ENCODE results near the gene KCNJ8.

DNA sequence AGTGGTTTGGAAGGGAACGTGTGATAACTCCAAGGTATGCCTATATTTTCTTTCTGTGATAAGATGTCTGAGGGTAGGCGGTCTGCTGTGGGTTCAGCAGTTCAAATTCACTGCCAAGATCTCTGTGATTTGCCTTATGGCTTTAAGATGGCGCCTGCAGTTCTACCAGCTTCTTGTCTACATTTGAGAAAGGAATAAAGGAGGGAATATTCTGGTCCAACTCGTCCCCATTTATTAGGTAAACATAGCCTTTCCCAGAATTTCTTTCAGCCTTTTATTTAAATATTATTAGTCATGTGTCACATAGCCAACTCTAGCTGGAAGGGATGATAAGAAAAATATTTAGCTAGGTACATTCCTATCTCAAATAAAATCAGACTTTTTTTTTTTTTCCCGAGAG lies 48.8 kb downstream of the KCNJ8 start:
- TF ChIP-seq POLR2AphosphoS5 (IDR thresholded peaks at IDR 0.05; ENCODE audit: low read depth) = no peak
- TF ChIP-seq, protein P1, sequence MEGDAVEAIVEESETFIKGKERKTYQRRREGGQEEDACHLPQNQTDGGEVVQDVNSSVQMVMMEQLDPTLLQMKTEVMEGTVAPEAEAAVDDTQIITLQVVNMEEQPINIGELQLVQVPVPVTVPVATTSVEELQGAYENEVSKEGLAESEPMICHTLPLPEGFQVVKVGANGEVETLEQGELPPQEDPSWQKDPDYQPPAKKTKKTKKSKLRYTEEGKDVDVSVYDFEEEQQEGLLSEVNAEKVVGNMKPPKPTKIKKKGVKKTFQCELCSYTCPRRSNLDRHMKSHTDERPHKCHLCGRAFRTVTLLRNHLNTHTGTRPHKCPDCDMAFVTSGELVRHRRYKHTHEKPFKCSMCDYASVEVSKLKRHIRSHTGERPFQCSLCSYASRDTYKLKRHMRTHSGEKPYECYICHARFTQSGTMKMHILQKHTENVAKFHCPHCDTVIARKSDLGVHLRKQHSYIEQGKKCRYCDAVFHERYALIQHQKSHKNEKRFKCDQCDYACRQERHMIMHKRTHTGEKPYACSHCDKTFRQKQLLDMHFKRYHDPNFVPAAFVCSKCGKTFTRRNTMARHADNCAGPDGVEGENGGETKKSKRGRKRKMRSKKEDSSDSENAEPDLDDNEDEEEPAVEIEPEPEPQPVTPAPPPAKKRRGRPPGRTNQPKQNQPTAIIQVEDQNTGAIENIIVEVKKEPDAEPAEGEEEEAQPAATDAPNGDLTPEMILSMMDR (IDR thresholded peaks at IDR 0.05; ENCODE audit: insufficient read depth, low read length) = no peak
- no peak for TF ChIP-seq REST (IDR thresholded peaks at IDR 0.05; ENCODE audit: insufficient replicate concordance, low read depth)
- no peak for TF ChIP-seq GABPA (IDR thresholded peaks at IDR 0.05; ENCODE audit: low read depth)
- no peak for TF ChIP-seq SPI1 (IDR thresholded peaks at IDR 0.05; ENCODE audit: borderline replicate concordance, low read depth)

Data from HL-60 (cell line).